ENCODE results near the gene EPB41L2.
A peak's percentile ranks its signal among the peaks of the same experiment; 100 is the strongest.

EPB41L2 gene

GRCh38 chr6:130864344-130864743 lies 198.7 kb downstream of the EPB41L2 start:
- DNase-seq (ENCODE audit: low read depth) = no peak

- no peak for DNase-seq (ENCODE audit: low read depth)
Observed at GRCh38 chr6:130863415-130864230, 199.4 kb downstream of the EPB41L2 start.

DNA sequence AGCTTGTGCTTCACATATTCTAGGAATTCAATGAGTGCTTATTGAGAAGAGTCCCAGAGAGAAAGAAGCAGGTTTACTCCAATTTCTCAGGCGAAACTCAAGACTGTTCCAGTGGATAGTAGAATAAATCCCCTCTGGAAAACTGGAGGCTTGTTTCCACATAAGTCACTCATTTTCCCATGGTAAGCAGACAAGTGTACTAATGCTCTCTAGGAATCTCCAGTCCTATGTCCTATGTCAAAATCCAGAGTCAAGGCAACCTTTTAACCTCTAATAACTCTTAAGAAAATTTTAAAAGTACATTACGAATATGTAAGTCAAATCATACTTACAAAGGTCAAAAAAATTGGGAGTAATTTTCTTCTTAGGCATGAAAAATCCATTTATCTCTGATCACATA lies 200.7 kb downstream of the EPB41L2 start:
- DNase-seq (ENCODE audit: low read depth) = no peak

DNA sequence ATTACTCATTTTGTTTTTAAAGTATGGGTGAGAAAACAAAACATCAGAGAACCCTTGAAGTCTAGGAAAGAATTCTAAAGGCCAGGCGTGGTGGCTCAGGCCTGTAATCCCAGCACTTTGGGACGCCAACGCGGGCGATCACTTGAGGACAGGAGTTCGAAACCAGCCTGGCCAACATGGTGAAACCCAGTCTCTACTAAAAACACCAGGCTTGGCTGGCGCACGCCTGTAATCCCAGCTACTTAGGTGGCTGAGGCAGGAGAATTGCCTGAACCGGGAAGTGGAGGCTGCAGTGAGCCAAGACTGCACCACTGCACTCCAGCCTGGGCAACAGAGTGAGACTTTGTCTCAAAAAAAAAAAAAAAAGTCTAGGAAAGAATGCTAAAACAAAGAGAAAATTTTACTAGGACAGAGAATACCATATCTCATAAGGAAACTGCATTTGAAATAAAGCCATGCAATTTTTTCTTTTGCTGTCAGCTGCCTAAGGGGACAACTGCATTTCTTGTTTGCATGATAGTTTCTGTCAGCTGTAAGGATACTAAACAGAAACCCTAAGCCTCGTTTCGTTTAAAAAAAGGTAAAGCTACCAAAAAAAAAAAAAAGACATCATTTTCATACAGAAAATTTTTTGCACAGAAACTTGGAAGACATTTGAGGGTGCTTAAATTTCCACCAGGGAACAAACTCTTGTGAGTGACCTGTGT lies 203.7 kb downstream of the EPB41L2 start:
- DNase-seq (ENCODE audit: low read depth) = no peak

DNA sequence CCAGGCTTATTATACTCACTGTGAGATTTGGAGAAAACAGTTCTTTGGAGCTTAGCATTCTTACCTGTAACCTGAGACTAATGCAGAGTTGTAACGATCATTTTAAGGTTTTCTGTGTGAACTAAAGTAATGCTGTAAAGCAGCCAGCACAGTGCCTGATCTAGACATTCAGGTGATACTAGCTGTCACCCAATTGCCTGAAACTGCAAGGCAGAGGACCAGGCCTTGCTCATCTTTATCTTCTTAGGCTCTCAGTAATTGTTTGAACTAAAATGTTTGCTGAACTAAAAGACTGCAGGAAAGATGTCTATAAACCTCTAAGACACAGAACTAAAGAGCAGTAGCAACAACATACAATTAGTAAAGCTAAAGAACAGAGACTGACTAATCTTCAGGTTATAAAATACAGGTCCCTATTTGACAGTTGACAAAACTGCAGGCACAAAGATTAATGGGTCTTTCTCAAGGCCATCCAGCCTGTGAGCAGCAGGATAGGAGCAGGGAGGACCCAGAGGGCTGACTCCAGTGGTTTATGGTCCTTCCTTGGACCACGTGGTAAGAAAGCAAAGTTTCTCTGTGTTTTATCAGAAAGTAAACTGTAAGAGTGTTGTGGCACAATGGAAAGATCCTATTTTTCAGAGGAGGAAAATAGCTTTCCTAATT lies 204.4 kb downstream of the EPB41L2 start:
- no peak for DNase-seq (ENCODE audit: low read depth)

DNA sequence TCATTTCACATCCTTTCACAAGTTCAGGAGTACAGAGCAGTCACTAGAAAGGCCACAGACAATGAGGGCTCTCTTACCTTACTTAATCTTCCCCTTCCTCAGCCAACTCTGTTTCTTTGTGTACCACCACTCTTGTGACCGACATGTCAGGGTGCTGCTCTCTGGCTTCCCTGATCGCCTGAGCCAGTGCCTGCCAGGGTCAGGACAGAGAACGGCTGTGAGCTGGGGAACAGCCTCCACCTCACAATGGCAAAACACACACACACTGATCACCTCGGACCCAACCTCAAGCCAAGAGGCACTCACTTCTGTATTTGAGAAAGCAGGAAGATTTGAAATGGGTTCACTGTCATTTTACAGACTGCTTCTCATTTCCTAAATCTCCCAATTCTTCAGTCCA lies 205.0 kb downstream of the EPB41L2 start:
- DNase-seq (ENCODE audit: low read depth) = no peak

GRCh38 chr6:130853555-130854183 lies 209.4 kb downstream of the EPB41L2 start:
- no peak for DNase-seq (ENCODE audit: low read depth)

GRCh38 chr6:130852844-130853554 lies 210.0 kb downstream of the EPB41L2 start:
- DNase-seq (ENCODE audit: low read depth) = no peak

DNA sequence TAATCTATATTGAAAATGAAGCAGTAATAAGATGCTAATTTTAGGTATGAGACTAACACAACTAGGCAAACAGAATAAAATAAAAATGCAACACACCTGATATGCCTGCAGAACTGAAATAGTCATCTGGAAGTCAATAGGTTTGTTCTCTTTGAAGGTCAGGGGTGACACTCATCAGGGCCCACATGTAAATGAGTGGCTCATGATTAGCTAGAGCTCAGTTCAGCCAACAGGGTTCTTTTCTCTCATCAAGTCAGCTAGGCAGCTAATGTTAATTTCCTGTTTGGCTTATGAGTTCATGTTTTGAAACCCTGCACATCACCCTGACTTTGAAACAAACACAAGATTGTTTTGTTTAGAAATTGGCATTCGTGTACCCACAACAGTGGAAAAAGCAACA lies 212.0 kb downstream of the EPB41L2 start:
- DNase-seq (ENCODE audit: low read depth) = no peak

DNA sequence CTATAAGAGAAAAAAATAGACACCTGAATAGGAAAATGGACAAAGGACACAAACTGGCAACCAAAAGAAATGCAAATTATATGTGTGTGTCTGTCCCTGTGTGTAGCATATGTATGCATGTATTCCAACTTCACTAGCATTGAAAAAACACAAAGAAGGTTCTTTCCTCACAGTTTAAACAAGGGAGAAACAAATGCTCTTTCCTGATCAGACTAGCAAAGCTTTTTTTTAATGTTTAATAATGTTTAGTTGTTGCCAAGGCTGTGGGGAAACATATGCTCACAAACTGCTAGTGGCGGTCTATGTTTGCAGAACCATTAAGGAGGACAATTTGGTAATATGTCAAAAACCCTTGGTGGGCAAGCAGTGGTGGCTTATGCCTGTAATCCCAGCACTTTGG lies 213.5 kb downstream of the EPB41L2 start:
- no peak for DNase-seq (ENCODE audit: low read depth)

- DNase-seq (ENCODE audit: low read depth) = no peak
Observed at GRCh38 chr6:130848945-130849344, 214.1 kb downstream of the EPB41L2 start.

GRCh38 chr6:130847001-130847910 lies 215.8 kb downstream of the EPB41L2 start:
- no peak for DNase-seq (ENCODE audit: low read depth)

GRCh38 chr6:130846501-130846900 lies 216.5 kb downstream of the EPB41L2 start:
- DNase-seq (ENCODE audit: low read depth) = no peak

- peak; percentile 17 for DNase-seq (ENCODE audit: low read depth)
Observed at GRCh38 chr6:130843575-130844320, 219.3 kb downstream of the EPB41L2 start.

- no peak for DNase-seq (ENCODE audit: low read depth)
Observed at GRCh38 chr6:130841128-130841728, 221.8 kb downstream of the EPB41L2 start.

DNA sequence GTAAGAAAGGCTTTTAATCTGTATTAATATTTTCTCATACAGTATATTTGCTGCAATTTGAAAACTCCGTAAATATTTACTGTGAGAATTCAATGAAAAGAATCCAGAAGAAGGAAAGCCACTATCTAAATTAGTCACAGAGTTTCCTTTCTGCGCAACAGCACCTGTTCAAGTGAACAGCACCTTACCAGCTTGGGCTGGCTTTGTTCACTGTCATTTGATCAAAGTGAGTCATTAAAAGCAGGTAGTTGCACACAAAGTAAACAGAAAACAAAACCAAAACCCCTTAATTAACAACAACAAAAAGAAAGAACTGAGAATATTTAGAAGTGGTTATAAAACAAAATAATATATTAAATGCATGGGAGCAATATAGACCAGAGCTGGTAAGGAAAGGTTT lies 223.0 kb downstream of the EPB41L2 start:
- no peak for DNase-seq (ENCODE audit: low read depth)

DNA sequence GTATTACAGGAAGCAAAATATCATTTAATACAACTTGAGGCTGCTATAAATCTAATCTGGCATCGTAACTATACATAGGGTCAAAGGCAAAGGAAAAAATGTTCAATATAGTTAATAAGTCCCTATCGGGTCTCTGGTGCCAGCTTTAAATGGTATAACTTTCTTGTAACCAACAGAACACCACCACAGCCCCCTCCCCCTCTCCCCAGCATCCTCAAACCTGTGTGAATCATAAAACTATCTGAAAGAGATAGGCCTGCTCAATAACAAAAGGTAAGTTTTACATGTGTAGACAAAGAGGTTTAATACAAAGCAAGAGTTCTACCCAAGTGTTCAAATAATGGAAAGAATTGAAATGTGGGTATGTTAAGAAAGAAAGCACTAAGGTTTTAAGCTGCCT lies 223.7 kb downstream of the EPB41L2 start:
- DNase-seq (ENCODE audit: low read depth) = no peak

- DNase-seq (ENCODE audit: low read depth) = no peak
Observed at GRCh38 chr6:130838951-130839350, 224.1 kb downstream of the EPB41L2 start.

DNA sequence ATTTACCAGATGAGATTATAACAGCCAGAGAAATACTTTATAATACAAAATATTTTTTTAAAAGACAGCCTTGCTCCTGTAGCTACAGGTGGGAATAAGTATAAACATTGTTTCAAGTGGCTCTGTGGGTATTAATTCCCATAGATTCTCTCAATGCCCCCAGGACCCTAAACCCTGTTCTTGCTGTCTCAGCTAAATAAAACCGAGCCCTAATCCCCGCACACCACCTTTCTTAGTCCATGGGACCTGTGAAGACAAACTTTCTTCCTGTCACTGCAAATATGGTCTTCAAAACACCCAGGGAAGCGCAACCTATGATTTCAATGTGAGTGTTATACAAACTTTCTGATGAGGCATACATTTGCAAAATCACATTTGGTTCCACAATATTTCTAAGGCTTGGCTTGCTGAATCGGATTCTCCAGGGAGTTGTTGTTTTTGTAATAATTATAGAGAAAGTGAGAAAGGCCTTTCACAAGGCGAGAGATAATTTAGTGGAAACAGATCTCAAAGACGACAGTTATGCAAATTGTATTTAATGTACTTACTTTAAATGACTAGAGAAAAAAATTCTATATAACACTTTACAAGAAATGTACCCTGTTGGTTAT lies 224.7 kb downstream of the EPB41L2 start:
- DNase-seq (ENCODE audit: low read depth) = no peak
